NCI-H1048 (cell line): ENCODE measurements around the gene NDUFA7.
"Not testable (repeated sequence)": the region's sequence is repeated elsewhere in the genome, so short reads cannot be mapped to it uniquely, and the experiment has no call there.

Experiments used
- DNase-seq: peaks from one replicate; lab custom pipeline; 2025; lab: John Stamatoyannopoulos, UW

NDUFA7 gene

DNA sequence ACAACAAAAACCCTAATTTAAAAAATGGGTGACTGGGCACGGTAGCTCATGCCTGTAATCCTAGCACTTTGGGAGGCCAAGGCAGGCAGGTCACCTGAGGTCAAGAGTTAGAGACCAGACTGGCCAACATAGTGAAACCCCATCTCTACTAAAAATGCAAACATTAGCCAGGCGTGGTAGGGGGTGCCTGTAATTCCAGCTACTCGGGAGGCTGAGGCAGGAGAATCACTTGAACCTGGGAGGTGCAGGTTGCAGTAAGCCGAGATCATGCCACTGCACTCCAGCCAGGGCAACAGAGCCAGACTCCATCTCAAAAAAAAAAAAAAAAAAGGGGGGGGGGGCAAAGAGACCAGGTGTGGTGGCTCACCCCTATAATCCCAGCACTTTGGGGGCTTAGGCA is 56.9 kb downstream of the NDUFA7 start:
- not testable (repeated sequence) for DNase-seq

DNA sequence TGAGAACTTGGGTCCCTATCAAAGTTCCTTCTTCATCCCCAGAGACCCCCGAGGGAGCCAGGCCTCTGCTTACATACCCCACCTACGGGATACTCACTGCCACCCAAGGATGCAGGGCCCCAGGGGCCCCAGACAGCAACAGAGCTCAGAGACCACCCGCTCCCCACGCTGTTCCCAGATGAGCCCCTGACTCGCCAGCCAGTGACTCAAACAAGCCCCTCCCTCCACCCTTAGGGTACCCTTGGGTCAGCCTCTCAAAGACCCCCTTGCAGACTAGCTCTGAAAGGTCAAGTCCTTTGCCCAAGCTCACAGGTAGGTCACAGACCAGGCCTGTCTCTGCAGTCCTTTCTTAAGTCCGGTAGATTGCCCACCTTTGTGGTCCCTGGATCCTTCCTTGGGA is 58.7 kb downstream of the NDUFA7 start:
- DNase-seq: no peak

DNA sequence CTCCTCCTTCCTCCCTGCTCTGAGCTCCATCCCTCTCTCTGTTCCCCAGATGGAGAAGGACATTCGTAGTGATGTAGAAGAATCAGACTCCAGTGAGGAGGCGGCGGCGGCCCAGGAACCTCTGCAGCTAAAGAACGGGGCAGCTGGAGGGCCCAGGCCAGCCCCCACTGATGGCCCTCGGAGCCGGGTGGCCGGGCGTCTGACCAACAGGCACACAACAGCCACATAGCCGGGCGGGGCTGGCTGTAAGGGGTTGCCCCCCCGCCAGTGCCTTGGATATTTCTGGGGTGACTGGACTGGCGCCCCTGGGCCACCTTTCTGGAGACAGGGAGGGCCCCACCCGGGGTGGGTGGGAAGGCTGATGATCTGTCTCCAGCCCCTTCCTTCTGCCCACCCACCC is 59.3 kb downstream of the NDUFA7 start:
- no peak for DNase-seq

DNA sequence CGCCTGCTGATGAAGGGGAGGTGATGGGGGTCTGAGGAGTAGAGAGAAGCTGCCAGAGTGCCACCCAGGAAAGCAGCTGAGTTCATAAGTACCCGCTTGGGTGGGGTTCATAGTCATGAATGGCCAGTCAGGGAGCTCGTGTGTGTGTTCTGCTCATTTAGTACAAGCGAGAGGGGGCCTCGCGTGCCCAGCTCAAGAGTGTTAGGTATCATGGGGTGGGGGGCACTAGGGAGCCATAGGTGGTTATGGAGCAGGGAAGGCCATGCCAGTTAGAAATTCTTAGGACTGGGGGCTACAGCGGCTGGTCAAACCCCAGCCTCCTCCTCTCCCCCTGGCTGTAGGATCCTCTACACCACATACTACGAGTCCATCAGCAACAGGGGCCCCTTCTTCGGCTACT is 59.8 kb downstream of the NDUFA7 start:
- no peak for DNase-seq
